SK-N-SH treated with all-trans-retinoic acid at 6 μM for 48 hours (cell line): ENCODE results near the gene NR4A2.

ENCODE experiments used
- CSDC2 ChIP-seq: fragments of 250-450 bp; sonication (Bioruptor Pico); IDR thresholded peaks from 2 replicates; pipeline ENCODE4 v1.5.0; 2020; ENCODE audit warnings: mild to moderate bottlenecking, moderate library complexity
- ESRRG ChIP-seq: fragments of 250-450 bp; sonication (Bioruptor Pico); IDR thresholded peaks from 2 replicates; pipeline ENCODE4 v1.6.1; 2021; ENCODE audit warnings: mild to moderate bottlenecking
- OSR1 ChIP-seq: fragments of 250-450 bp; sonication (Bioruptor Pico); IDR thresholded peaks from 2 replicates; pipeline ENCODE4 v1.8.0; 2022; ENCODE audit warnings: moderate library complexity, mild to moderate bottlenecking, inconsistent platforms
- PPARA ChIP-seq: fragments of 250-450 bp; sonication (Bioruptor Pico); IDR thresholded peaks from 2 replicates; pipeline ENCODE4 v1.5.0; 2020; ENCODE audit warnings: mild to moderate bottlenecking, borderline replicate concordance
- RARB ChIP-seq: fragments of 250-450 bp; sonication (Bioruptor Pico); IDR thresholded peaks from 2 replicates; pipeline ENCODE4 v1.8.0; 2021; ENCODE audit warnings: mild to moderate bottlenecking, moderate library complexity
- TOX ChIP-seq: fragments of 250-450 bp; sonication (Bioruptor Pico); IDR thresholded peaks from 2 replicates; pipeline ENCODE4 v1.8.0; 2021; ENCODE audit warnings: mild to moderate bottlenecking, moderate library complexity, borderline replicate concordance
- ZC3H10 ChIP-seq: fragments of 250-450 bp; sonication (Bioruptor Pico); IDR thresholded peaks from 2 replicates; pipeline ENCODE4 v1.5.1; 2021; ENCODE audit warnings: mild to moderate bottlenecking, moderate library complexity
- ZFP3 ChIP-seq: fragments of 250-450 bp; sonication (Bioruptor Pico); IDR thresholded peaks from 2 replicates; pipeline ENCODE4 v1.5.0; 2020; ENCODE audit warnings: mild to moderate bottlenecking, moderate library complexity
- ZFP30 ChIP-seq: fragments of 450-650 bp; formaldehyde crosslinking; IDR thresholded peaks from 2 replicates; pipeline ENCODE4 v1.5.0; 2022; ENCODE audit warnings: mild to moderate bottlenecking, moderate library complexity
- ZNF8 ChIP-seq: fragments of 450-650 bp; formaldehyde crosslinking; IDR thresholded peaks from 2 replicates; pipeline ENCODE4 v1.5.0; 2020; ENCODE audit warnings: mild to moderate bottlenecking, moderate library complexity
- TF ChIP-seq, protein P1 (sequence below): fragments of 250-450 bp; sonication (Bioruptor Pico); IDR thresholded peaks from 2 replicates; pipeline ENCODE4 v1.8.0; 2020; ENCODE audit warnings: mild to moderate bottlenecking, moderate library complexity, borderline replicate concordance
- TF ChIP-seq, protein P2 (sequence below): fragments of 250-450 bp; sonication (Bioruptor Pico); IDR thresholded peaks from 2 replicates; pipeline ENCODE4 v1.8.0; 2021; ENCODE audit warnings: low read depth, mild to moderate bottlenecking, moderate library complexity, borderline replicate concordance

DNA sequence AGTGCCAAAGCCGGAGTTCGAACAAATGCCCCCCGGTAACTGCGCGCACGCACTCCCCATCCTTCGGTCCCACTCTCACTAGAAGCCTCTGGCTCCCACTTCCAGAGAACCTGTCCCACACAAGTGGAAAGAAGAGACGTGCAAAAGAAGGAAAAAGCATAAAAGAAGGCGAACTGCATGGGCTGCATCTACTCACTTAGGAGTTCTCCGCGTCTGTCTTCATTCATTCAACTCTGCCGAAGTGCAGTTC, 312 bp downstream of the NR4A2 start:
- TF ChIP-seq RARB (CRISPR knock-in tag), result no peak
- no peak for TF ChIP-seq CSDC2 (CRISPR knock-in tag)
- no peak for TF ChIP-seq OSR1 (CRISPR knock-in tag)
- TF ChIP-seq ESRRG (CRISPR knock-in tag), result no peak
- no peak for TF ChIP-seq ZFP30 (CRISPR knock-in tag)
- TF ChIP-seq PPARA (CRISPR knock-in tag), result no peak
- TF ChIP-seq, protein P1, sequence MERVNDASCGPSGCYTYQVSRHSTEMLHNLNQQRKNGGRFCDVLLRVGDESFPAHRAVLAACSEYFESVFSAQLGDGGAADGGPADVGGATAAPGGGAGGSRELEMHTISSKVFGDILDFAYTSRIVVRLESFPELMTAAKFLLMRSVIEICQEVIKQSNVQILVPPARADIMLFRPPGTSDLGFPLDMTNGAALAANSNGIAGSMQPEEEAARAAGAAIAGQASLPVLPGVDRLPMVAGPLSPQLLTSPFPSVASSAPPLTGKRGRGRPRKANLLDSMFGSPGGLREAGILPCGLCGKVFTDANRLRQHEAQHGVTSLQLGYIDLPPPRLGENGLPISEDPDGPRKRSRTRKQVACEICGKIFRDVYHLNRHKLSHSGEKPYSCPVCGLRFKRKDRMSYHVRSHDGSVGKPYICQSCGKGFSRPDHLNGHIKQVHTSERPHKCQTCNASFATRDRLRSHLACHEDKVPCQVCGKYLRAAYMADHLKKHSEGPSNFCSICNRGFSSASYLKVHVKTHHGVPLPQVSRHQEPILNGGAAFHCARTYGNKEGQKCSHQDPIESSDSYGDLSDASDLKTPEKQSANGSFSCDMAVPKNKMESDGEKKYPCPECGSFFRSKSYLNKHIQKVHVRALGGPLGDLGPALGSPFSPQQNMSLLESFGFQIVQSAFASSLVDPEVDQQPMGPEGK (CRISPR knock-in tag), result no peak
- no peak; the same call in 1 of the 2 replicates for TF ChIP-seq ZFP3 (CRISPR knock-in tag)
- no peak for TF ChIP-seq ZC3H10 (CRISPR knock-in tag)
- TF ChIP-seq, protein P2, sequence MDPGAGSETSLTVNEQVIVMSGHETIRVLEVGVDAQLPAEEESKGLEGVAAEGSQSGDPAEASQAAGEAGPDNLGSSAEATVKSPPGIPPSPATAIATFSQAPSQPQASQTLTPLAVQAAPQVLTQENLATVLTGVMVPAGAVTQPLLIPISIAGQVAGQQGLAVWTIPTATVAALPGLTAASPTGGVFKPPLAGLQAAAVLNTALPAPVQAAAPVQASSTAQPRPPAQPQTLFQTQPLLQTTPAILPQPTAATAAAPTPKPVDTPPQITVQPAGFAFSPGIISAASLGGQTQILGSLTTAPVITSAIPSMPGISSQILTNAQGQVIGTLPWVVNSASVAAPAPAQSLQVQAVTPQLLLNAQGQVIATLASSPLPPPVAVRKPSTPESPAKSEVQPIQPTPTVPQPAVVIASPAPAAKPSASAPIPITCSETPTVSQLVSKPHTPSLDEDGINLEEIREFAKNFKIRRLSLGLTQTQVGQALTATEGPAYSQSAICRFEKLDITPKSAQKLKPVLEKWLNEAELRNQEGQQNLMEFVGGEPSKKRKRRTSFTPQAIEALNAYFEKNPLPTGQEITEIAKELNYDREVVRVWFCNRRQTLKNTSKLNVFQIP, result no peak
- TF ChIP-seq TOX (CRISPR knock-in tag), result no peak
- no peak for TF ChIP-seq ZNF8 (CRISPR knock-in tag)
